GM21619 (cell line): ENCODE results near the gene OR1F1.
"Not testable (repeated sequence)": the region's sequence is repeated elsewhere in the genome, so short reads cannot be mapped to it uniquely, and the experiment has no call there.

ENCODE experiments used
- ATAC-seq: cut with Tn5 transposase; IDR thresholded peaks from one replicate; pipeline ENCODE4 v1.9.1; 2021; ENCODE audit not compliant: unreplicated experiment

The OR1F1 gene

GRCh38 chr16:3150346-3151218, 37.4 kb upstream of the OR1F1 start:
- ATAC-seq = peak; percentile 63

DNA sequence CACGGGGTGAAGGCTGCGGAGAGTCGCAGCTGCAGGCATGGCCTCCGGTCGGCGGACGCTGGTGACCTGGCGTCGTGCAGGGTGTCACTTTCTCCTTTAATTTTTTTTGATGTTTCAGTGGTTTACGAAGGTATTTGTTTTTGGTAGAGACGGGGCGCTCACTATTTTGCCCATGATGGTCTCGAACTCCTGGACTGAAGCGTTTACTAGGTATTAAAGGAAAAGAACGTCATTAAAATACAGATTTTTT, 36.1 kb upstream of the OR1F1 start:
- ATAC-seq = no peak

GRCh38 chr16:3152277-3152990, 35.6 kb upstream of the OR1F1 start:
- ATAC-seq = no peak

GRCh38 chr16:3152991-3153368, 35.0 kb upstream of the OR1F1 start:
- no peak for ATAC-seq

- no peak for ATAC-seq
These were observed 32.8 kb upstream of the OR1F1 start for GRCh38 chr16:3155181-3155580.

GRCh38 chr16:3155972-3156371, 32.0 kb upstream of the OR1F1 start:
- no peak for ATAC-seq

DNA sequence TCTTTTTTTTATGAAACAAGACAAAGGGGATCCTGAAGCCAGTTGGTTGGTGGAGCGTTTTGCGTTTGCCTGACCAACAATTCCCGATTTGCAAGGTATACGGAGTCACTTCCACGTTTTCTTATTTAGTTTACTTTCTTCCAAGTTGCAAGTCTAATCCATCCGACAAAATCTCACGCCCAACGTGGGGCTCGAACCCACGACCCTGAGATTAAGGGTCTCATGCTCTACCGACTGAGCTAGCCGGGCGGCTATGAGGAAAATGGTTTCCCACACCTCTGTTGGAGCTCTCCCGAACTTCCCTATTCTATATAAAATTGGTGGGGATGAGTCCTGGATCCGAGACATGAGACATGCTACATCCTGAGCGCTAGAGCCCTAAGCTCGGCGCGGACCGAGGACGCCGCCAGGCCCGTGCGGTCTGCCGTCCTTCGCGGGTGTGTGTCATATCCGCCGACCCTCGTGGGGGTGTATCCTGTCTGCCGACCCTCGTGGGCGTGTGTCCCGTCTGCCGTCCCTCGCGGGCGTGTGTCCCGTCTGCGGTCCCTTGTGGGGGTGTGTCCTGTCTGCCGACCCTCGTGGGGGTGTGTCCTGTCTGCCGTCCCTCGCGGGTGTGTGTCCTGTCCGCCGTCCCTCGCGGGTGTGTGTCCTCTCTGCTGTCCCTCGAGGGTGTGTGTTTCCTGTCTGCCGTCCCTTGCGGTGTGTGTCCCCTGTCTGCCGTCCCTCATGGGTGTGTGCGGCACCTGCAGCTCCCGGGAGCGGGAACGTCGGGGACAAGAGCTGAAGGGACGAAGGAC, 30.6 kb upstream of the OR1F1 start:
- no peak for ATAC-seq

DNA sequence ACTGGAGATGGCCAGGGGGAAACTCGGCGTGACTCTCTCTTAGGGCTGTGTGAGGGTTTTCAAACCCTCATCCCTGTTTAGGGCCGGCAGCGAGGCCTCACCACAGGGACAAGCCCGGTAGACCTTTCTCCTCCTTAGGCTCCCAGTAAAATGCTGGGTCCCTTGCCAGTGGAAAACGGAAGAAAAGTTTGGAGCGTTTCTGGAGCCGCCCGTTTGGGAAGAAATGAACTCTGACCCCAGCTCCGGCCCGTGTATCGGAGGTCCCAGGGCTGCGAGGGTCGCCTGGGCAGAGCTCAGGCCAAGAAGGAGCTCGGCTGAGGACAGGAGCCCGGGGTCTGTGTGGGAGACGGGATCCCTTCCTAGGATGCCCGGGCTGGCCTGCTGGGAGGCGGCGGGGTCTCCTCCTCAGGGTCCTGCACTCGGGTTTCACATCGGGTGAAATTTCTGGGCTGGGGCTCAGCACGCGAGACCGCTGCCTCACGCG, 29.9 kb upstream of the OR1F1 start:
- no peak for ATAC-seq

- ATAC-seq = peak; percentile 54
These were observed 29.3 kb upstream of the OR1F1 start for GRCh38 chr16:3158510-3159314.

GRCh38 chr16:3161235-3162018, 26.6 kb upstream of the OR1F1 start:
- ATAC-seq = no peak

- no peak for ATAC-seq
These were observed 23.6 kb upstream of the OR1F1 start for GRCh38 chr16:3164121-3164991.

DNA sequence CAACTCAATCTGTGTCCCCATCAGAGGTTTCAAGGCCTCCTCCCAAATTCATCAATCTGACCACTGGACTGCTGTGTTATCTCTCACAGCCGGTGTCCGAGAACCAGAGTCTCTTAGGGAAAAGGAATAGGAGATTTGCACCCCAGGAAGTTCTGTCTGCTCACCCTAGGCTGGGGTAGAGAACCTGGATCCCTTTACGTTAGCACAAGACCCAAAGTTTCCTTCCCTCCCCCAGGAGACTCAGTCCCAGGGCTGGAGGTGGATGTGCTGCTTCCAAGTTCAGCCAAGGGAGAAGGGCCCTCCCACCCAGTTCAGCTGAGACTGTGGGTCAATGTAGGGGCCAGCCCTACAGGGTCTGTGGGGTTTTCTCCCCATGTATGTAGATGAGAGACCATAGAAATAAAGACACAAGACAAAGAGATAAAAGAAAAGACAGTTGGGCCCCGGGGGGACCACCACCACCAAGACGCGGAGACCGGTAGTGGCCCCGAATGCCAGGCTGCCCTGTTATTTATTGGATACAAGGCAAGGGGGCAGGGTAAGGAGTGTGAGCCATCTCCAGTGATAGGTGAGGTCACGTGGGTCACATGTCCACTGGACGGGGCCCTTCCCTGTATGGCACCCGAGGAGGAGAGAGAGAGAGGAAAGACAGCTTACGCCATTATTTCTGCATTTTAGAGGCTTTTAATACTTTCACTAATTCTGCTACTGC, 22.7 kb upstream of the OR1F1 start:
- ATAC-seq = no peak

DNA sequence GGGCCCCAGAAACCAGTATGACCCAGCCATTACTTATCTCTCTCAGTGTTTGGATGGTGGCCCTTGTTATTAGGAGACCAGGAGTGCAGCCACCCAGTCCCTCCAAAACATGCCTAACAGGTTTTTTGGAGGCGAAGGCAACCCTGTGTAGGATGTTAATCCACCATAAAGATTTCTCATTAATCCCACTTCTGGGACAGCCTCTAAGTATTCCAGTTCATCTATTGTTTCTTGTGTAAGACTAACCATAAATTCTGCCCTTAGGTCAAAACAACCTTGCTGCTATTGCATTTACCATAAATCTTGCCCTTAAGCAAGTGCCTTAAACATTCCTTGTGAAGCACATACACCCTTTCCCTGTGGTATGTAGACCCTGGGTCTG, 21.5 kb upstream of the OR1F1 start:
- ATAC-seq = no peak

DNA sequence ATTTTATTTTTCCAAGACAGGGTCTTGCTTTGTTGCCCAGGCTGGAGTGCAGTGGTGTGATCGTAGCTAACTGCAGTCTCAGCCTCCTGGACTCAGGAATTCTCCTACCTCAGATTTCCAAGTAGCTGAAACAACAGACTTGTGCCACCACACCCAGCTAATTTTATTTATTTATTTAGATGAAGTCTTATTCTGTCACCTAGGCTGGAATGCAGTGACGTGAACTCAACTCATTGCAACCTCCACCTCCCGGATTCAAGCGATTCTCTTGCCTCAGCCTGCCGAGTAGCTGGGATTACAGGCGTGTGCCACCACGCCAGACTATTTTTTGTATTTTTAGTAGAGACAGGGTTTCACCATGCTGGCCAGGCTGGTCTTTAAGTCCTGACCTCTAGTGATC, 19.3 kb upstream of the OR1F1 start:
- not testable (repeated sequence) for ATAC-seq

- ATAC-seq = no peak
These were observed 17.4 kb upstream of the OR1F1 start for GRCh38 chr16:3170440-3171180.

- ATAC-seq = peak; percentile 39
These were observed 16.7 kb upstream of the OR1F1 start for GRCh38 chr16:3171181-3171854.

DNA sequence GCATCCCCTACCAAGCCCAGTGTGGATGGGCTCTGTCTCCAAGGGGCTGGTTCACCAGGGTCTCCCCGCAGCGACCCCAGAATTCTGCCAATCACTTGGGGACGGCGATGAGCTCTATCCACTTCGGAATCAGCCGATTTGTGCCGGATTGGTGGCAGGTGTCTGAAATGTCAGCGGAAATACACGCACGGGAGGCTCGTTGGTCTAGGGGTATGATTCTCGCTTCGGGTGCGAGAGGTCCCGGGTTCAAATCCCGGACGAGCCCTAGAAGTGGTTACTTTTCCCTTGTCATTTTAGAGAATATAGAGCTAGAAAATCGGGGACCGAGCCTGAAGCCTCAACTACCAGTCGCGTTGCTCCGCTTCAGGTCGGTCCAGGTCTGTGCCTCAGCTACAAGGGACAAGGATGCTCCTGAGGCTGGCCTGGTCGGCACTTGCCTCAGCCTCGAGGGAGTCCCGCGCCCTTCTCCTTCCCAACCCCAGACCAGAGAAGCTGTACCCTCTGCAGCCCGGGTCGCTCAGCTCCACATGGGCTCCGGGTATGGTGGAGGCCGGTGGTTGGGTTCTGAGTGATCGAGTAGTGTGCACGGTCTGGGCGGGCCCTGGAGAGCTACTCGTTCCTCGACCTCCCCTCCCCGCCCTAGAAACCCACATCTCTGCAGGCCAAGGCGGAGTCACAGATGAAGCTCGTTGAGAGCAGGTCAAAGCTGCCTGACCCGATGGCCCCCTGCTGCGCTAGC, 16.0 kb upstream of the OR1F1 start:
- peak; percentile 11 for ATAC-seq
